Activated CD8-positive, alpha-beta memory T cell treated with anti-CD3 and anti-CD28 coated beads, Interleukin-2, amount 50 U/mL, for 48 hours (primary cell): Measurements from ENCODE around the gene DIAPH3.

Source experiments
- DNase-seq: peaks from one replicate; pipeline ENCODE4 v3.0.0-alpha.2; 2020

Gene DIAPH3

DNA sequence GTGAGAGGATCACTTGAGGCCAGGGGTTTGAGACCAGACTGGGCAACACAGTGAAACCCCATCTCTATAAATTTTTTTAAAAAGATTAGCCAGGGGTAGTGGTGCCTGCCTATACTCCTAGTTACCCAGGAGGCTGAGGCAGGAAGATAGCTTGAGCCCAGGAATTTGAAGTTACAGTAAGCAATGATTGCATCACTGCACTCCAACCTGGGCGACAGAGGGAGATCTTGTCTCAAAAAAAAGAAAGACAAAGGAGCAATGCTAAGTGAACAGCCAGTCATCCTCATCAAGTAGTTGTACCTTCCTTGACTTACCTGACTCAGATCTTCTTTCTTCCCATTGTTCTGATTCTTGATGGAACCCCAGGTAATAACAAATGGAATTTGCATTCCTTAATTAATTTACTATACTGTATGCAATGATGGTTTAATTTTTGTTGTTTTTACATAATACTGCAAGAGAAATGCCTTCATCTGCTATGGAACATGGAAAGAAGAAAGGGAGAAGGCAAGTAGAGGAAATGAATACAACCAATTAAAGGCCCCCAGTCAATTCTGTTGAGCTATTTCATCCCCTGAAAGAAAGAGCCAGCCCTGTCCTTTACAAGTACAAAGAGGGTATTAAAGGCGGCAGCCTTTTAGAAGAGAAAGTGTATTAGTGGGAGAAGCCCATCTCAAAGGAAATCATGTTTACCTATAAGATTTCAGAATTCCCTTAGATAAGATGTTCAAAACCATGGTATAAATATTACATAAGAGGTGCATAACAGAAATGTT lies 316.7 kb downstream of the DIAPH3 start:
- DNase-seq = no peak

DNA sequence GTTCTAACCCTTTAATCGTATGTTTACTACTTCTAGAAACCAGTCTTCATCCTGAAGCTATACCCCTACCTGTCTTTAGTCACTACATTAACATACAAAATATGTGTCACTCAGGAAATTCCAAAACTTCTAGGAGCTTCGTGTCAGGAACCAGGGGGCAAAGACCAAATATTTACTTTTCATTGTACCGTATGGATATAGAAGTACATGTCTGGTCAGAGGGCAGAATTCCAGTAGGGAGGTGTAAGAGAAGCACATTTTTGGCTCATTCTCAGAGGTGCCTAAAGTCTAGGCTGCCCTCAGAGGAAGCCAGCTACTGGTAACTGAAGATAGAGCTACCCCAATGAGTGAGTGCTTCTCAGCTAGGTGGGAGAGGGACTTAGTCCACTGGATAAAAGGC lies 320.7 kb downstream of the DIAPH3 start:
- no peak for DNase-seq

DNA sequence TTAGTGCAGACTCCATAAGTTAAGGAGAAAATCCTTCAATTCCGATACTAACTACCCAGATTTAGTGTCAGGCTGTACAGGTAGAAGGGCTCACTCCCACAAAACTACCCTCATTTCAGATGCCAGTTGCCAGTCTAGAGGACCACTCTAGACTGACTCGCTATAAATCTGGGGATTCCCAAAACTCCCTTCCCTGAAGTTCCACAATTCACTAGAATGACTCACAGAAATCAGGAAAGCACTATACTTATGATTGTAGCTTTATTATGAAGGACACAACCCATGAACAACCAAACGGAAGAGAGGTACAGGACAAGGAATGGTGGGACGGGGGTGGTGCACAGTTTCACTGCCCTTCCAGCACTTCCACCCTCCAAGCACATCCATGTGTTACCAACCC lies 321.2 kb downstream of the DIAPH3 start:
- no peak for DNase-seq

DNA sequence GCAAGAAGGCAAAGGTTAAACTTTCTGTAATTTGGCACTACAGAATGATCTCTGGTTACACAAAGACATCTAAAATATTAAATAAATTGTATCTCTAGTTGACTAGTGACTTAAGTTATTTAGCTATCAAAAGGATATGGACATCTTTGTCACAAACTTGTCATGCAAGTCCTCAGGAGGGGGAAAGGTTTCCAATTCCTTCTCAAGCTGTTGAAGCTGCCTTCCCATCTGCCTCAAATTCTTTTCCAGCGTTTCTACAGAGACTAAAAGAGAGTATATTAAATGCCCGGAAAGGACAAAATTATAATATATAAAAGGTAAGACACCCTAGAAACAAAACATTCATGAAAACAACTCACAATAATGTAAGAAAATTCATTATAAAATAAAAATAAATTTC lies 324.5 kb downstream of the DIAPH3 start:
- DNase-seq = no peak

DNA sequence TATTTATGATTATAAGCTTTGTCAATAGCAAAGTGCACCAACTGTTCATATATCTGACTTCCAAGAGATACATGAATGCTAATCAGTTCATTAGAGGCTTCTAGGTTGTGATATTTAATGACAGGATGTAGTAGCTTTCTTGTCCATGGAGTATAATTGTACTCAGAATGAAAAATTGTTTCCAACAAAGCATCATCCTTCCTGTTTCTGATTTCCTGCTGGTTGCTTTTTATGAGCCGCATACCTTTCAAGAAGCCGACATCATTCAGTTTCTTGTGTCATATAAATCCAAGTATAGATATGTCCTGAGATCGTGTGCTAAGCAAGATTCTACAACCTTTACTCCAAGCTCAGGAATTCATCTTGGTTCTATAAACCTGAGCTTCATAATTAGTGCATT lies 326.6 kb downstream of the DIAPH3 start:
- DNase-seq = no peak

DNA sequence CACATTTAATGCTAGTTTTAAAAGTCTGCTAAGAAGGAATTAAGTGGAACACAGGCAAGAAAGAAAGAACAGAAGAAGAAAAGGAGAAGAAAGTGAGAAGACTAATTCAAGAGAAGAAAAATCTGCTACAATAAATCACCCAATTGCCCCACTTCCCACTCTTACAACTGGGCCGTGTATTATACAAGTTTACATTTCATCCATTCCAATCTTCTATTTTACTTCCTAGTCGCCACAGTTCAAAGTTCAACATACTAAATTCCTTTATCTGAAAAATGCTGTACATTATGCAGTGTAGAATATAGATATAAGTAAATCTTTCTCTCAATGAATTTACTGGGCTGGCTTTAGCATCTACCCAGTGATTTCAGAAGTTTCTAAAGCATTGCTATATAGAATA lies 328.2 kb downstream of the DIAPH3 start:
- DNase-seq = no peak

DNA sequence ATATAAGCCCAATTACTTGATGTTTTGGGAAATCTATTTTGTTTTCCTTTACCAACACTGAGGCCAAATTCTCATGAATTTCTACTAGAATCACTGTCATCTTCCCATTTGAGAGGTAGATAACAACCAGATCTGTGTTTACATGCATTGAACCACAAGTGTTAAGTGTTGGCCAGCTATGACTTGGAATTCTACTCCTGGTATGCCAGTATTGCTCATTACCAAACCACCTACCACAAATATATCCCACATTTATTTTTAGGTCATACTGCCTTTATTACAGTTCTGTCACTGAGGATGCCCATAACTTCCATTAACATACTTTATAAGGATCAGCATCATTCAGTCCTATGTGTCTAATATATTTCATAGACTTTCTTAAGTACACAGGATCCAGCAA lies 328.9 kb downstream of the DIAPH3 start:
- no peak for DNase-seq

DNA sequence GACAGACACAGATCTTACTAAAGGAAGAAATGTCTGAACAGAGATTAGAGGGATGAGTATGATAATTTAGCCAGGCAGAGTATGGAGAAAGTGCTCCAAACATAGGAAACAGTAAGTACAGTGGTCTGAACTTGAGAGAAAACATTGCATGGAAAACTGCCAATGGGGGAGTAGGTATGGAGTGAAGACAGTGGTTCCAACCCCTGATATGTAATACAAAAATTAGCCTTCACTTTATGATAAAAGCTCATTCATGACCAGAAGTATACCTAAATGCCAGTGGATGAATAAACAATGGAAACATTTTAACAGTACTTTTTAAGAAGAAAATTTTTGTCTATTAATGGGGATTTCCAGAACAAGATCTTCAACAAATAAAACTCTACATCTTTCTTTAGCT lies 334.0 kb downstream of the DIAPH3 start:
- DNase-seq = no peak

DNA sequence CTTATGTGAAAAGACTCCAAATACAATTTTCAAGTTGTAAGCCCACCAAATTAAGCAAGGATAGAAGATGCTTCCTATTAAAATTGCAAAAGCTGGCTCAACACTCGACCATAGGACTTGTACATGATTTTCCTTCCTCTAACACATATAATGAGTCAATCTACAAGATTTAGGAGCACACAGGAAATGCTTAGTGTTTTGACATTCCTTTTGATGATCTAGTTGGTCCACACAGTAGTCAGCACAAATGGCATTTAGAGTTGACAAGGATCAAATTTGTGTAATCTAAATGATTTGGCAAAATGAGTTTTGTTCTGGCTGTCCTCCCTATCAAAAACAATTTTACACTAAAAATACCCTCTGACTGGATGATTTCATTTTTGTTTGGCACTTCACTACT lies 340.2 kb downstream of the DIAPH3 start:
- DNase-seq = no peak

DNA sequence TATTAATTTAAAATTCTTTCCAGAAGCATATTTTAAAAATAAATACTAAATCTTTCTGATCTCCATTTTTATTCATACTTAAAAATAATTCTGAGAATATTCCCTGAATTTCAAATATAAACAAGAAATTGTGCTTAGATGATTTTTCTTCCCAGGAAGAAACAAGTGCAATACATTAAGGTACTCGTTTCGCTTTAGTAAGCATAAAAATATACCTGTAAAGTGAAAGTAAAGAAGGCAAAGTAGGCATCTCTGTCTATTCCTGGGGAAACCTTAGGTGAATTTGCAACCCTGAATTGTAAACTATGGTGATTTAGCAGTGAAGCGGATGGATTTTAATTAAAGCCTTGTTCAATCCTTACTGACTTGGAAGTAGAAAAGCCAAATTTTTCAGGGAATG lies 354.2 kb downstream of the DIAPH3 start:
- no peak for DNase-seq

DNA sequence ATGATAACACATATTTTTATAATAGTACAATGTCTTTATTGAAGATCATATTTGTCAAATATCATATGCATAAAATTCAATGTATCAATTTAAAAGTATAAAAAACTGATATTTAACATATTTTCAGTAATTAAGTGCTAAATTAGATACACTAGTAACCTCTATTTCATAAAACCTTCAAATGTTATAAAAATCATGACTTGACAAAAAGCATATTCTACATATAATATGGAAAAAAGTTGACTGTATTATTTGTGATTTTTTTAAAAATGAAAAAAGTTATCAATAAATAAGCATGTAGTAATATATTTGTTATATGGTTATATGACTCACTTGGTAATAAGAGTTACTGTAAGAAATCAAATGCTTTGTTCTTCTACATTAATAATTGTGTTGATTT lies 356.9 kb downstream of the DIAPH3 start:
- DNase-seq = no peak

DNA sequence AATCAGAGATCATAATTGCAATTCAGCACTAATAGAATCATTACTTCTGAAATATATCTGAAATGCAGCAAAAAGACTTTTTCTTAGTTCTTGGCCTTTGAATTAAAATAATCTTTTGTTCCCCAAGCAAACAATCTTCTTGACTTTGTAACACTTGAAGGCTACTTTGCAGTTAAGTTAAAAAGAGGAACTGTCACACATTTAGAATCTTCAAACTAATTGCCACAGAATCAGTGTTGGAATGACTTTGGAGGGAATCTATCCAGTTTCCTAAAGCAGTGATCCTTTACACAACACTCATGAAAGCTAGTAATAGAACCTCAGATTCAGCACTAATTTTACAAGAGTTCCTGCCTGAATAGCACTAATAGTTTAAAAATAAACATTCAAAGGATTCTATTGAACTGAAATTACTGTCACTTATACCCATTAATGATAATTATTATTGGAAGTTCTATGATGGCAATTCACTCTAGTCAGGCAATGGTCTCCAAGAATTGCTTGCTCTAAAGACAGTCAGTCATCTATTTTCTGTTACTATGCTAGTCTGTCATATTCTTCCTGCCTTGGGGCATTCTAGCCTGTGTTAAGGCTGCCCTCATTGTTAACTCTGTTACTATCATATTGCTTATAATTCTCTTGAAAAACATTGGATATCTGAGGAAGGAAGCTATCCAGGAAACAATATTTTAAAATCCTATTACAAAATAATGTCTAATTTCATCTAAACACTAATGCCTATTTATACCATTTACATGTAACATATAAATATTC lies 362.4 kb downstream of the DIAPH3 start:
- no peak for DNase-seq

DNA sequence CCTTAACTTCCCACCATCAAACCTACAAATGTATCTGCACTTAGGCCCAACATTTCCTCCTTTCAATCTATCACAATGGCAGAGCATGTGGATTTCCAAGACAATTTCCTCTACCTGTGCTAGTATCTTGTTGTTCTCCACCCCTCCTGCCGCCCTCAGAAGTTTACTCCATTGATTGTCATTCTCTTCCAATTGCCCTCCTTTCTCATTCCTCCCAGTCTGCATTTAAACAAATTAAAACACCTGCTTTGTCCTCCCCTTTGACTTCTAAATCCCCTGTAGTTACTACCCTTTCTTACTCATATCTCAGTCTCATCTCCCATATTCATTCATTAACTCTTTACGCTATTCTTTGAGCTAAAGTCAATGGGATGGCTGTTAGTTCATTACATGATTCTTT lies 370.6 kb downstream of the DIAPH3 start:
- no peak for DNase-seq

DNA sequence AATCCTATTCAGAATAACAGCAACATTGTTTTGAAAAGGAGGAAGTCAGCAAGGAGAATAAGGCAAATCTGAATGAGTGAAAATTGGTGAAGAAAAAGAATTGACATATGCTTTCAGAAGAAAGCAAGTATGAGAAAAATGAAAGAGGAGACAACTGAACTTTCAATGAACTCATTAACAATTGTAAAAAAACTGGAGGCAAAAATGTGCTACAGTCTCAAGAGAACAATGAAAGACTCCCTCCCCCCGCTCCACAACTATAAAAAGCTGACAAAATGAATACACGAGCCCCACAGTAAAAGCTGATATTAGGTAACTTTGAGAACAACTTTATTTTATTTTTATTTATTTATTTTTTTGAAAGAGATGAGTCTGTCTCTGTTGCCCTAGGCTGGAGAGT lies 373.1 kb downstream of the DIAPH3 start:
- no peak for DNase-seq

DNA sequence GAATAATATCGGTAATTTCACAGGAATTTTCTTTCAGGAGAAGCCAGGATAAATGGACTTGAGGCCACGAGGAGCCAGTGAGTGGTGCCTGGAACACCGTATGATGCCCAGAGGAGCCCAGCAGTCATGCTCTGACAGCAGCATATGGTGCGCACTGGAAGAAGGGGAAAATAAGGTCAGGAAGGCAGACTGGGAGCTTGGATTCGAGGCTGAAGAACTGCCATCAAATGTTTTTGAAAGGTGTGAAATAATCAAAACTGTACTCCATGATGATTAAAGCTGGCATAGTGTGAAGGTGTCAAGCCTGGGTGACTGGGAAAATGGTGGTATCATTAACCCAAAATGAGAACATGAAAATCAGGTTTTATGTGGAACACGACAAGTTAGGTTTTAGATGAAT lies 374.2 kb downstream of the DIAPH3 start:
- no peak for DNase-seq

DNA sequence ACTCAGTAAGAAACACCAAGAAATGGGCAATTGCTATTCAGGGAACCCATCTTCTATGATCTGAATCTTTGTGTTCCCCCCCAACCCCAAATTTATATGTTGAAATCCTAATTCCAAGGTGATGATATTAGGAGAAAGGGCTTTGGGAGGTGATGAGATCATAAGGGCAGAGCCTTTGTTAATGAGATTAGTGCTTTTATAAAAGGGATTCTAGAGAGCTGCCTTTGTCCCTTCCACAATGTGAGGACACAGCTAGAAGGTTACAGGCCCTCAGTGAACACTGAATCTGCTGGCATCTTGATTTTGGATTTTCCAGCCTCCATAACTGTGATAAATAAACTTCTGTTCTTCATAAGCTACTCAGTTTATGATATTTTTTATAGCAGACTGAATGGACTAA lies 376.0 kb downstream of the DIAPH3 start:
- DNase-seq = no peak

DNA sequence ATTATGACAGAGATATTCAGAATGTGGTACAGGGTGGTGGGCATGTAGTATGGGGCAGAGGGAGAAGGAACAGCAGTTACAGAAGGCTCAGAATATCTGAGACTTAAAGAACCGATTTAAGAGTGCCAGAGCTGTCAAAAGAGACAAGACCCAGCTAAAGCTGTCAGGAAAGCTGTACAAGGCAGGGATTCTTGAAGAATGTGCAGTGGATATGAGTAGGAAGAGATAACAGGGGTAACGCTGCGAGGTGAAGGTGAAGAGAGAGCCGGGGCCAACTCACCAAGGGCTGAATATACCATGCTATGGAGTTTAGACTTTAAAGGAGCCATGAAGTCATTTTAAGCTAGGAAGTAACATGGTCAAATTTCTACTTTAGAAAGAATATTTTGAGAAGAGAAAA lies 381.0 kb downstream of the DIAPH3 start:
- no peak for DNase-seq

DNA sequence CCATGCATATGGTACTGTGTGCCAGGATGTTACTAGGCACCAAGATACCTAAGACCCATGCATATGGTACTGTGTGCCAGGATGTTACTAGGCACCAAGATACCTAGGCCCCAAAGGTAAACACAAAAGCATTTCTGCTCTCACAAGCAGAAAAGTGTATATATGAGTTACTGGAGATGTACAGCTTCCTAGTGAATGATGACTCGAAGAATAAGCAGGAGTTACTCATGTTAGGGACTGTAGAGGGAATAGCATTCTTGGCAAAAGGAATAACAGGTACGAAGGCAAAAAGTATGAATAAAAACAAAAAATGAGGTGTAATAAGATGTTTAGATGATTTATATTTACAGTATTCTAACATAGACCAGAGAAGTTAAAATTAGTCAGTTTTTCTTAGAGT lies 383.7 kb downstream of the DIAPH3 start:
- no peak for DNase-seq

DNA sequence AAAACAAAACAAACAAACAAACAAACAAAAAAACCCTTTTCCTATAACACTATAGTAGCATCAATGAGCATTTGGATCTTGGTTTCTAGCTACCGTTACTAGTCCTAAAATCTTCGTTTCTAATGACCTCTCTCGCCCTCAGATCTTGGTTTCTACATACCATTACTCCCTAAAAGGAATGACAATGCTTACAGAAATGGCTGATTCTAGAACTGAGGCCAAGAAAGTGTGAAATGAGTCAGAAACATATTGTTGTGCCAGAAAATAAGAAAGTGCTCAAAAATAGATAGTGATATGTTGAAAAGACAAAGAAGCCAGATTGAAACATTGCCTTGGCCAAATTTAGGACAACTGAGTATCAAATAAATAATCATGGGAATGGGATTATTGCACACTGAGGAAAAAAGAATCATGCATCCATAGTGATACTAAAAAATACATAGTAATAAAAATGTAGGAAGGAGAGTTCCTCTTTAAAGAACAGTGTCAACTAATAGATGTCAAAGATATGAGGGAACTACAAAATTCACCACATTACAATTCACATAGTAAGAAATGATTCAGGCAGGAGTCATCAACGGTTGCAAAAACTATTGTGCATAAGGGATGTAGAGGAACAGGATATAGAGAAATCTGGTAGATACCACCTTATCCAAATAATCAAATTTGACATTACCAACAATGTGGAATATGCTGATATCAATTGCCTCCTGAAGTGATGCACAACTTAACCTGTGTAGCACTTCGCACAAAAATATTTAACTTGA lies 386.6 kb downstream of the DIAPH3 start:
- DNase-seq = no peak

DNA sequence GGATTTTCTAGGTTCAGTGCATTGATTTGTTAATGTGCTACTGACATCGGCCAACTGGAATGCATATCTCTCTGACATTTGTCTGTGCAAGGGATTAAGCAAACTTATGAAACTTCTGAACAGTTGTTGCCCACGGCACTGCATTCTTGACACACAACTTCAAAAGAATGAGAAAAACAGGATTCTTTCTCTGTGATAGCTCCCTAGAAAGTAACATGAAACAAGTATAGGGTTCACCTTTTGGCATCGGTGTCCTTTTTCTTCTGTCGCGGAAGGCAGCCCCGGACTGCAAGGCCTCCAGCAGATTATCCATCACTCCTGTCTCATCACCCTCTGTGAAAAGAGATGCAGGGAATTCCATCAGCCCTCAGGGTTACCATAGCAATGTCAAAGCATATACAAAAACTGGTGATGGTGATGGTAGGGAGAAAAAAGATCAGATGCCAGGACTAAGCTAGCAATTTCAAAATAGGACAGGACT lies 389.2 kb downstream of the DIAPH3 start:
- no peak for DNase-seq

DNA sequence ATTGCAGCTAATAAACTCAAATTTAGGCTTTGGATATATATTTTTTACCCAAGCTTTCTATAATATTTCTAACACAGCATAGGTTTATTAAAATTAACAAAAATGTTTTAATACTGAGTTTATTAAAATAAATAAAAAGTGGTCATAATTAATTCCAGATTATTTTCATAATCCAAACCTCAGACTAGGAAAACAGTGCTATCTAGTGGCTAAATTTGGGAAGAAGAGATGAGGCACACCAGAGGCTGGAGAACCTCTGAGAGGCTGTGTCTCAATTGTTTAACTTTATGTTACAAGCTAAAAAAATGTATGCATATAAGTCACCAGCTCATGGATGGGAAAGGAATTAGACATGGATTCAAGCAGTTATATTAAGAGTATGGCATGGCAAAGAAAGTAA lies 392.5 kb downstream of the DIAPH3 start:
- DNase-seq = no peak

DNA sequence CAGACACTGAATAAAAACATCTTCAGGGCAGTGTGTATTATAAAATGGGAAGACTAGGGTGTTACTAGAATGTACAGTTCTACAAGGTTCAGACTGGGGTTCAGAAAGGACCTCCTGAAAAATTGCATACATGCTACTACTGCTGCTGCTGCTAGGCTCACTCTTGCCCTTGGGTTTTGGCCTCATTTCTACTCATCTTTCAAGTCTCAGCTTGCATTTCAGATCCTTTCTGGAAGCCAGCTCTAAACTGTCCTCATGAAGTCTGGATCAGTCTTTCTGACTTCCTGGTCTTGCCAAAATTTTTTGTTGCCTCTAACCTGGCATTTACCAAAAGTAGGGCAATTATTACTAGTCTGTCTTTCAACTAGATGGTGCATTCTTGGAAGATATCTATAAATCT lies 393.3 kb downstream of the DIAPH3 start:
- no peak for DNase-seq

DNA sequence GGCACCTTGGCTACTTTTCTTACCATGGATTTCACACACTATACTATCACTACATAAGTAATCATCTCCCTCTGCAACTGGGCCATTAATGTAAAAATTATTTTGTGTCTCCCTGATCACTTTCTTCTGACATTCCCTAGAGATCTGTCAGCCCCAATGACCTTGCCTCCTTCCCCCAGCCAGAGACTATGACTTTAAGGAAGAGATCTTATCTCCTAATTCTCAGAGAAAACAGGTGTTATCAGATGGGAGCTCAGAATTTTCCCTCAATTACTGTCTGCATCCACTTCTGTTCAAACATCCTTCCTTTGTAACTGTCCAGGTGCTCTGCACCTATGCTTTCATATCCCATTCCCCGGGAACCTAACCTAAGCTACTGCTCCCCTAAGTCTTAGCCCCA lies 397.5 kb downstream of the DIAPH3 start:
- DNase-seq = no peak
